GM19351 (cell line): Measurements from ENCODE around the gene ATG9B.
"Not testable (repeated sequence)": the region's sequence is repeated elsewhere in the genome, so short reads cannot be mapped to it uniquely, and the experiment has no call there.

Experiments used
- ATAC-seq: cut with Tn5 transposase; IDR thresholded peaks from one replicate; pipeline ENCODE4 v1.9.1; 2021; ENCODE audit warnings: mild to moderate bottlenecking, moderate library complexity; ENCODE audit not compliant: unreplicated experiment

ATG9B gene

GRCh38 chr7:151018421-151019129 is 5.7 kb downstream of the ATG9B start:
- ATAC-seq, result no peak

GRCh38 chr7:151017953-151018420 is 6.3 kb downstream of the ATG9B start:
- no peak for ATAC-seq

DNA sequence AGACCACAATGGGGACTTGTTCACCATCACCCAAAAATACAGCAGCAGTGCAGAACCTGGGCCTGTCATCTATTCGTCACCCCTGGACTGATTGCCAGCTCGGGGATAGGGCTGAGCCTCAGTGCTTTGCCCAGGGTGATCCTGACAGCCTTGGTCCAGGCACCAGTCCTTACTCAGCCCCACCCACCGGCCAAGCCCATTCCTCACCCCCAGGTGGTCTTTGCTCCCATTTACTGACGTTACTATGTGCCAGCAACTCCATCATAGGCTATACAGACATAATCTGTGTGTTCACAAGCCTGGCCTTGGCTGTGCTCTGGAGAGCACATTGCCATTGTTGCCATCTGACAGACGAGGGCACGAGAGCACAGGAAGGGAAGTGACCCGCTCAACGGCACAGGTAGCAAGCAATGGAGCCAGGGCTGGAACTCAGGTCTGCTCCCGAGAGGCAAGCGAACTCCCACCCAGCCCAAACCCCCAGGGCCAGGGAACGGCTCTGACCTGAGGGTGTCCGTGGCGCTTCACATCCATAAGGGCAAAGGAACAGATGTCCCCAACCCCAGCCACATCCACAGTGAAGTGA is 6.8 kb downstream of the ATG9B start:
- ATAC-seq, result no peak

DNA sequence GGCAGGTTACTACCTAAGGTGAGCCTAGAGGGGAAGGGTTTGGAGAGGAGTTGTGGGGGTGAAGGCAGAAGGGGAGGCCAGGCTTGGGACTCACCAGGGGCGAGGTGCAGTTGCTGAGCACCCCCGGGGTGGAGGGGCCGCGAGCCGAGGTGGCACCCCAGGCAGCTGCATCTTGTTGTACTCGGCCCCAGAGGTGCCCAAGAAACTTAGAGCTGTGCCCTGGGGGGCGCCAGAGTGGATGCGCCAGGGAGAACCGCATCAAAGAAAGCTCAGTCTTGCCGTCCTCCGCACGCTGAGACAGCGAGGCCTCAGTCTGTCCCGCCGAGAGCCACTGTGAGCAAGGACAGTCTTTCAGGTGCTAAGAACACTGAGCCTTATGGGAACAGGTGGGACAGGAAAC is 7.4 kb downstream of the ATG9B start:
- no peak for ATAC-seq

DNA sequence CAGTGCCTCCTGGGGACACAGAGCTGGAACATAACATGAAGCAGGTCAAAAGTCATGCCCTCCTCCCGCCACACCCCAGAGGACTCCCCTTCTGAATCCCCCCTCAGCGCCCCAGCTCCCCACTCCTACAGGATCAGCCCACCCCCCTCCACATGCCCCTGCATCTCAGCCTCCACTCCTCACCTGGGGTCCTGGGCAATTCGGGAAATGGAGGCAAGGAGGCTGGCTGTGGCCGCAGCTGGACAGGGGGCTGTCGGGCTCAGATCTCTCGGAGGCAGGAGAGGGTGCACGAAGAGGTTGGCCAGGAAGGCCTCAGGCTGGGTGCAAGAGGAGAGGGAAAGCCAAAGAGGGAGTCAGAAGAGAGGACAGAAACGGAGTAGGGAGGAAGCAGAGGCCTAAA is 7.8 kb downstream of the ATG9B start:
- no peak for ATAC-seq

DNA sequence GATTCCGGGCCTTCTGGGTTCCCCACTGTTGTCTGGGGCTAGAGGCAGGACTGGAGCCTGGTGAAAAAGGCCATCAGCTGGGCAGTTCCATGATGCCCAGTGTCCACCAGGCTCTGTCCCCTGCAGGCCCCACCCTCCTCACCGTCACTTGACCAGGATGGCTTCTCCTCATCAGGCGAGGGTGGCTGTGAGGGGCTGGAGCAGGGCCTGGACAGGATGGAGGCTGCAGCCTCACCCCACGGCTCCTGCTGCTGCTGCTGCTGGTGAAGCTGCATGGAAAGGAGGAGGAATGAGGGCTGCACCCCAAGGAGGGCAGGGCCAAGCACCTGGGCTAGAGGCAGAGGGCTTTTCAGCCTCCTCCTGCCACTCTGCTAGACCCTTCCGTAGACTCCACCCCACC is 8.3 kb downstream of the ATG9B start:
- ATAC-seq, result no peak

DNA sequence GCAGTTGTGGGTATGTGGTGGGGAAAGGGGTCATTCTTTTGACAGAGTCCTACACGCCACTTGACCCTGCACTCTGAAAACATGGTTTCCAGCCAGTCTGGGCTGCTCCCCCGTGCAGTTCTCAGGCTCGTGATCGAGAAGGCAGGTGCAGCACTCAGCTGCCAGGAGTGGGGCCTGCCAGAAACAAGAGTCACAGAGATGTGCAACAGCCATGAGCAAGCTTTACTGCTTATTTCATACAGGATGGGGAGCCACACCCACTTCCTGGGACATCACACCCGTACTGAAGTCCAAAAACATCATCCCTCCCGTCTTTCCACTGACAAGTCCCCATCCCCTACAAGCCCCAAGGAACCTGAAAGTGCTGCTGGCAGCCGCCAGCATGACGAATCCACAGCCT is 9.3 kb downstream of the ATG9B start:
- ATAC-seq, result no peak

GRCh38 chr7:151013733-151014497 is 10.4 kb downstream of the ATG9B start:
- ATAC-seq, result peak; percentile 41

GRCh38 chr7:151013356-151013732 is 10.9 kb downstream of the ATG9B start:
- ATAC-seq, result no peak

- ATAC-seq, result no peak
Observed at GRCh38 chr7:151012911-151013347, 11.4 kb downstream of the ATG9B start.

- ATAC-seq, result no peak
Observed at GRCh38 chr7:151012031-151012692, 12.1 kb downstream of the ATG9B start.

- ATAC-seq, result not testable (repeated sequence)
Observed at GRCh38 chr7:151011616-151012015, 12.7 kb downstream of the ATG9B start.

- ATAC-seq, result no peak
Observed at GRCh38 chr7:151011097-151011409, 13.2 kb downstream of the ATG9B start.

DNA sequence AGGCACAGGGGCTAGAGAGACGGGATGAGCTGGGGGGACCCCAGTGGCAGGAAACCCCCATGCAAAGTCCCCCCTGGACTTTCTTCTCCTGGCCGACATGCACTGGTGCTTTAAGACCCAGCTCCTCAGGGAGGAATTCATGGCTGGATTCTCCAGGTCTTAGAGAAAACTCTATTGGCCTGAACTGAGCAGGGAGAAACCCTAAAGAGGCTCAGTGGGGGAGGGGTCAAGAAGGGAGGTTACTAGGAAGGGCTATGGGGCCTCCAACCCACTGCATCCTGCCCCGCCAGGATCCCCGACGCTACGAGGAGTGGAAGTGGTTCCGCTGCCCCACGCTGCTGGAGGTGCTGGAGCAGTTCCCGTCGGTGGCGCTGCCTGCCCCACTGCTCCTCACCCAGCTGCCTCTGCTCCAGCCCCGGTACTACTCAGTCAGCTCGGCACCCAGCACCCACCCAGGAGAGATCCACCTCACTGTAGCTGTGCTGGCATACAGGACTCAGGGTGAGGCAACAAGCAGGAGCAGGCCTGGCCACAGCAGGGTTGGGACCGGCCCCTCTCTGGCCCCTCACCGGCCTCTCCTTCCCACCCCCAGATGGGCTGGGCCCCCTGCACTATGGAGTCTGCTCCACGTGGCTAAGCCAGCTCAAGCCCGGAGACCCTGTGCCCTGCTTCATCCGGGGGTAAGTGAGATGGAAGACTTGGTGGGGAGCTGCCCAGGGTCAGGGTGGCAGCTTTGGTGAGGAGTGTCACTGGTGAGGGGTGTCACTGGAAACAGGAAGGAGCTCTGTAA is 13.8 kb downstream of the ATG9B start:
- no peak for ATAC-seq

DNA sequence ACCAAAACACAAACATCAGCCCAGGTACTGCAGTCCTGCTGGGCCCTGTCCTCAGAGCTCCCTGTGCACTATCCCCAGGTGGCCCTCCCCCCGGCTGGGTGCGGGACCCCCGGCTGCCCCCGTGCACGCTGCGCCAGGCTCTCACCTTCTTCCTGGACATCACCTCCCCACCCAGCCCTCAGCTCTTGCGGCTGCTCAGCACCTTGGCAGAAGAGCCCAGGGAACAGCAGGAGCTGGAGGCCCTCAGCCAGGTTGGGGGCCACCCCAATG is 14.3 kb downstream of the ATG9B start:
- no peak for ATAC-seq

GRCh38 chr7:151009327-151010036 is 14.8 kb downstream of the ATG9B start:
- ATAC-seq, result no peak

DNA sequence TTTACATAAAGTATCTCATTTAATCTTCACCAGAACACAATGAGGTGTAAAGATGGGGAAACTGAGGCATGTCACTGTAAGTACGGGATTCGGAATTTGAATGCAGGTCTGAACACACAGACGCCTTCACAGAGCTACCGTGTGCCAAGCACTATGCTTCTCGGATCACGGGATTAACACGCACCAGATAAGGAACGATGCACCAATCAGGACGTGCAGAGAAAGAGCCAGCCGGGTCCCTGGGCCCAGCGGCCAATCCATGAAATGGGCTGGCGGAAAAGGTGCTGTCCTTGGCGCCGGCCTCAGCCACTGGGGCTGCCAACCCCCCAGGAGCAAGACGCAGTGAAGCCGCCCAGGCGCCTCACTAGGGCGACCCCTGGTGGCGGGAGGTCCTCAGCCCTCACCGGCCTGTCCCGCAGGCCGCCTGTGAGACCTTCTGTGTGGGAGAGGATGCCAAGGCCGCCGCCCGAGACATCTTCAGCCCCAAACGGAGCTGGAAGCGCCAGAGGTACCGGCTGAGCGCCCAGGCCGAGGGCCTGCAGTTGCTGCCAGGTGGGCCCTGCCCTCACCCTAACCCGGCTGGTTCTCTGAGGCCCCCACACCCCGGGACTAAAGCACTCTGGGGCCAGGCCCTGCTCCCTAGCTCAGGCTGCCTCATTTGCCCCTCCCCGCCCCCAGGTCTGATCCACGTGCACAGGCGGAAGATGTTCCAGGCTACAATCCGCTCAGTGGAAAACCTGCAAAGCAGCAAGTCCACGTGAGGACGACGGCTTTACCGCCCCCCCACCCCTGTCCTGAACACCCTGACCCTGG is 15.6 kb downstream of the ATG9B start:
- peak; percentile 85 for ATAC-seq

DNA sequence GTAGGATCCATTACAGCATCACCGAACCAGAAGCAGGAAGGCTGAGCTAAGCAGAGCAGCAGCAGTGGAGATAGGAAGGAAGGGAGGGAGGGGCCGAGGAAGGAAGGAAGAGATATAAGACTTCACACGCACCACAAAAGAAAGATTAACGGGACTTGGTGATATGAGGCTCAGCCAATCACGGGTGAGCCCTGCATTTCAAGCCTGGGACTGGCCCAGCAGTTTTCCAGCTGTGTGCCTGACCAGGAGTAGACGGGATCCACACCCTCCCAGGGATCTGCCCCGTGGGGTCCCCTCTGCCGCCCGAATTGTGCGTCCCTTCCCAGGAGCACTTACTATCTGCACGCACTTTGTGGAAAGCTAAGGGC is 16.2 kb downstream of the ATG9B start:
- no peak for ATAC-seq

DNA sequence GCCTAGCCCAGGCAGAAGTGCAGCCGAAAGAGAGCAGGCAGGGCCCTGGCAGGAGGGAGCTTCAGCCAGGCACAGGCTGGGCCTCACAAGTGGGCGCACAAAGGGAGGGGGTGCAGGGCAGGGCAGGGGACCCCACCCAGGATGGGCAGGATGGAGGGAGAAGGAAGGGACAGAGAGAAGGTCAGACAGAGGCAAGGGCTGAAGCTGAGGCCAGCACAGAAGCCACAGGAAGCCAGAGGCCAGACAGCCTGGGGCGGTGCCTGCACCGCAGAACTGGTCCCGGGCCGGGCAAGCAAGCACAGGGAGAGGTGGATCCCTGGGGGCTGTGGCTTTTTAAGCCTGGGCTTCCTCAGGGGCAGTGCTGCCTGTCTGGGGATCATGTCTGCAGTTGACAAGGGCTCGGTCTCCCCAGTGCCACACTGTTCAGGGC is 16.8 kb downstream of the ATG9B start:
- ATAC-seq, result no peak
